Ramos (cell line): ENCODE data around the gene ETV5.

Source experiments
- in situ Hi-C: fragments of 300-500 bp; cut with MboI; formaldehyde crosslinking; loops from one replicate; pipeline ENCODE4 v1.14.3; 2022; ENCODE audit warnings: low sequenced_read_pairs; ENCODE audit not compliant: unreplicated experiment

ETV5 gene

DNA sequence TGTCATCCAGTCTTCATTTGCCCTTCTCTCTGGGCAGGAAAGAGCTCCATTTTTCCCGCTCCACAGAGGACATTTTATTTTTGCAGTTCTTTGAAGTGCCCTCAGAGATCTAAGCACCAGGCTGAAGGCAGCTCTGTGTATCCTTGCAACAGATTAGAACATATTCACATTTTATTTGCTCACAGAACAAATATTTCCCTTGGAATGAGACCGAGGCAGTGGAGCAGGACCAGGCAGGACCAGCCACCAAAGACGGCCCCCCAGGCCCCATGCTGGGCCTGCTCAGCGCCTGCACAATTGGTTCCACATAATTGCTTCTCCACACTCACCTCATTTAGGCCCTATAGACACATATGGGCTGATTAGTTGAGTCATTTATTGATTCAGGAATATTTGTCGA, 15.7 kb upstream of the ETV5 start:
- in situ Hi-C loops = no loop called here

DNA sequence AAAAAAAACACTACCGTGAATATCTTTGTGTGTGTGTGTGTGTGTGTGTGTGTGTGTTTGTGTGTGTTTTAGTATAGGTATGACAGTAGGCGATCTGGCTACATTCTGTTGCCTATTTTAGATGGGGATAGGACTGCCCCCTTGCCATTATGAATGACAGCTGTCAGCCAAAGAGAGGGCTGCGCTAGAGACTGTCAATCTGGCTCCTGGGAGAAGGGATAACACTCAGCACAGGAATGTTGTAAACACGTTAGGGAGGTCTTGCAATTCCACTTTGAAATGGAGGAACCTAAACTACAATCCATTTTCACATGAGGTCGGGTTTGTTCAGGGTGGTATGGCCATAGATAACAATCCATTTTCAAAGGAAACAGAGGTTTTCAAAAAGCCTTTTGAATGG, 14.1 kb upstream of the ETV5 start:
- in situ Hi-C loops = no loop called here

GRCh38 chr3:186121968-186122367, 13.1 kb upstream of the ETV5 start:
- in situ Hi-C loops = no loop called here

DNA sequence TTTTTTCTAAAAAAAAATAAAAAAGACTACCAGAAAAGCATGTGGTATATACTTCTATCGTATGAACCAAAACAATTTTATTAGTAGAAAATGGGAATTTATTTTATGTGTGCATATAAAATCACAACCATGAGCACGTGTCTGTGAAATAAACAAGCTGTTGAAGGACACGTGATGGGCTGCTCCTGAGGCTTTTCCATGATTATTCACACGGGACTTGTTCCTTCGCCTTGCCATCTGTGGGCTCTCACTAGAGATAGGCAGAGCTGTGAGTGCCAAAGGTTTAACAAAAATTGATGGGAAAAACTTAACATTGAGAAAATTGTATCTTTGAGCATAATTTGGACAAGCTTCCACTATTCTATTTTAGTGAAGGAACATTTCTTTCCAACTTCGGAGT, 12.4 kb upstream of the ETV5 start:
- in situ Hi-C loops = no loop called here

DNA sequence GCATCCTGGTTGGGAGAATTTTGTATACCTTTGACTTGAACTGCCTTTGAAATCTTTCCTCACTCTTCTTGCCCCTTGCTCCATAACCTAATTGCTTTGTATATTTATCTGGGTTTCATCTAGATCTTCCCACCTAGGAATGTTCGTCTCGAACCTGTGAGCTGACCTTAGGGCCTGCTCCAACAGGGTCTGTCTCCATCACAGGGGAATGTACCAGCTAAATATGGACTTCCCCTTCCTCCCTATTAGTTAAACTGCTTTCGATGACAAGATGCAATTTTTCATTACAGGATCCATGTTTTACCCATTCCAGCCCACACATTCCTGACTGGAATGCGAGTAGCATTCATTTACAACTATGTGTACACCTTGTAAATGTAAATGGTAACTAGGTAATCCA, 10.6 kb upstream of the ETV5 start:
- in situ Hi-C loops = no loop called here

DNA sequence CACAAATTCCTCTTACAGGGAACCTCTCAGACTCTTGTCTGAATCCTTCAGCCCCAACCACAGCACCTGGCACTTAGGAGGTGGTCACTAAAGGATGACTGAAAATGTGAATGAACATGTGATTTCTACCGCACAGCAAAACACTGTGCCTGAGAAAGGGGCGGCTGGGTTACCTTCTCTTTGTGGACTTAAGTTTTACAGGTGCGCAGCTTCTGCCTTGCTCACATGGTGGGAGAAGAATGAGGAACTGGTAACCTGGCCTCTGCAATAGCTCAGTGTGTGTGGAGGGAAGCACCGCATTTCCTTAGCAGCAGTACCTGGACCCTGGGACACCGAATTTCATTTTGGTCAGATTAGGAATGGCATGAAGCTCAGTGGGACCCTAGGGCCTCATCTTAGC, 9.8 kb upstream of the ETV5 start:
- in situ Hi-C loops = no loop called here

DNA sequence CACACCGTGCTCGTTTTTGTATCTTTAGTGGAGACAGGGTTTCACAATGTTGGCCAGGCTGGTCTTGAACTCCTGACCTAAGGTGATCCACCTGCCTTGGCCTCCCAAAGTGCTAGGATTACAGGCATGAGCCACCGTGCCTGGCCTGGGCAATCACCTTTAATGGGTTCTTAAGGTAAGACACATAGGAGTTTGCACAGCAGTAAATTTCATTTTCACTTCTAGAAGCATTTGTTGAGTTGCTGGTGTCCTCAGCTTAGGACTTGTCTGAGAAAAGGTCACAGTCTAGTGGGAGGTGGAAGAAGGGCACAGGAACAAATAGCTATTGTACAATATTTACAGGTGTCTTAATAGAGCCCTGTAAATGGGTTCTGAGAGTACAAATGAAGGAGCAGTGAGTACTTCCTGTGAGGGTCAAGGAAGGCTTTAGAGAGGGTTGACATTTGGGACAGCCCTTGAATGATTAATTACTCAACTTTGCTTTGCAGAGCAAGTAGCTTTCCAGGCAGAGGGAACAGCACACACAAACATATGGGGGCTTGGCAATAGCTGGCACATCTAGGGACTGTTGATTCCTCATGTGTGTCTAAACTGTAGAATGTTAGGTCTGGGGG, 8.7 kb upstream of the ETV5 start:
- in situ Hi-C loops = no loop called here

GRCh38 chr3:186115239-186115996, 6.5 kb upstream of the ETV5 start:
- in situ Hi-C loops = no loop called here

GRCh38 chr3:186110975-186111974, 2.4 kb upstream of the ETV5 start:
- in situ Hi-C loops = no loop called here

- in situ Hi-C loops = no loop called here
These were observed 1.3 kb upstream of the ETV5 start for GRCh38 chr3:186109897-186110803.

- in situ Hi-C loops = no loop called here
These were observed 566 bp downstream of the ETV5 start for GRCh38 chr3:186108106-186108940.

DNA sequence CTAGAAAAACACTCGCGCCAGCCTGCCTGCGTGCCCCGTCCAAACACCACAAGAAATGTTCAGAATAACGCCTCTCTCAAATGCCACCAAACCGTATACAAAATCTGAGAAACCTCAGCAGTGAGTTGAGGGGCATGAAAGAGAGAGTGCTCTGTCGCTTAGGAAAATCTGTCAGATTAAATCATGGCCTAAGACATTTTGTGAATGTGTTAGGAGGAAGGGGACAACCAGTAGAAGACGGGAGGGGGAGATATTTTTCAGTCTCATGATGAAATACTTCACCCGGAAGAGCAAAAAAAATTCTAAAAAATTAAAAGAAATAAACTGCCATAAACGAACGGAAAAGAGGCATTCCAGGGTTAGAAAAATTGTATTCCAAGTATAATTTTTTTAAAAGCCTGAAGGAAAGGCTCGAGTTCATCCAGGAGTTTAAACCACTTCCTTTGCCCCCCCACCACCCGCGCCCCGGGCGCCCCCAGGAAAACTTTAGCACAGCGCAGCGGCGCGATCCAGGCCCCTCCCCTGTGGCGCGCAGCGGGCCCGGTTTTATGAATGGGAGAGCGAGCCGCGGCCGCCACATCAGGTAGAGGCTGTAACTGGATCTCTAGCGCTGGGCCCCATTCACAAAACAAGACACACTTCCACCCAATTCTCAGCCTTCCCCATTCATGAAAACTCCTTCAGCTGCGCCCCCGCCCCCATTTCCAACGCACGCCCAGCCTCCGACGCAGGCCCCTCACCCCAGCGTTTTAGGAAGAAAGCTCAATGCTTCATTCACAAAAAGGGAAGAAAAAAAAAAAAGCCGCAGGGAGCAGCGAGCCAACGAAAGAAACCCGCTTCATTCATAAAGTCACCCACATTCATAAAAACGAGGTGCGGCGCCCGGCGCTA, 1.4 kb downstream of the ETV5 start:
- in situ Hi-C loops = no loop called here

DNA sequence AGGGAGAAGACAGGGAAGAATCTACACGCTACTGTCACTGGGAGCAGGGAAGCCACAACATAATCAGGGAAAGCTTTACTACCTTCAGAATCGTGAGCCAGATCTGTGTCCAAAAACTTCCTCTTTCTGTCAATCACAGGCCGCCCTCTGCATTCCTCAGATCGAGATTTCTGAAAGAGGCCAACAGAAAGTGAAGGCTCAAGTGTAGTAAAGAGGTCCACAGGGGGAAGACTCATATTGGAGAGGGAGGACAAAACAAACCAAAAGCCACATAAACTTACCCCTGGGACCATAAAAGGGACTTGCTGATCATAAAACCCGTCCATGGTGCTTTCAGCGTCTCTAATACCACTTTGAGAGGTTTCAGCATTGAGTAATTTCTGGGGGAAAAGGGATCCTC, 3.3 kb downstream of the ETV5 start:
- in situ Hi-C loops = no loop called here

DNA sequence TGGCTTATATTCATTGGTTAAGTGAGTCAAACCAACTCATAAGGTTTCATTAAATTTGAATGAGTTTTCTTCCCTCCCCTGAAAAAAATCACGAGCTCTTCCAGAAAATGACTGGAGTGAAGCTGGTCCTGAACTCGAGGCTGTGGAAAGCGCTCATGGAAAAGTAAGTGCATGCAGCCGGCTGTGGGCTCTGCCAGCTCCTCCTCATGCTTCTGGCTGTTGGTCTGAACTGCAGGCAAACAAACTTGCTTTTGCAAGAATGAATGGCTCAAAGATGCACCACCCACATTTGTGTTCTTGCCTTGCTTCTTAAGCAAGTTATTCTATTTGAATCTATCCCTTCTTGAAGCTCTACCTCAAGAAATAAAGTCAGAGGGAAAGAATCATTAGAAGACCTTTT, 6.2 kb downstream of the ETV5 start:
- in situ Hi-C loops = no loop called here

GRCh38 chr3:186100398-186100797, 8.5 kb downstream of the ETV5 start:
- in situ Hi-C loops = no loop called here

- in situ Hi-C loops = no loop called here
These were observed 9.7 kb downstream of the ETV5 start for GRCh38 chr3:186099178-186099577.

- in situ Hi-C loops = no loop called here
These were observed 10.1 kb downstream of the ETV5 start for GRCh38 chr3:186098740-186099139.
